Stimulated activated CD8-positive, alpha-beta memory T cell treated with anti-CD3 and anti-CD28 coated beads, Interleukin-12 subunit alpha, Interleukin-12 subunit beta, amount 100 ng/mL, for 4 hours (primary cell): Measurements from ENCODE around the gene BMI1.

Source experiments
- DNase-seq: peaks from one replicate; pipeline ENCODE4 v3.0.0-alpha.2; 2020; ENCODE audit warnings: low read depth

The BMI1 gene

DNA sequence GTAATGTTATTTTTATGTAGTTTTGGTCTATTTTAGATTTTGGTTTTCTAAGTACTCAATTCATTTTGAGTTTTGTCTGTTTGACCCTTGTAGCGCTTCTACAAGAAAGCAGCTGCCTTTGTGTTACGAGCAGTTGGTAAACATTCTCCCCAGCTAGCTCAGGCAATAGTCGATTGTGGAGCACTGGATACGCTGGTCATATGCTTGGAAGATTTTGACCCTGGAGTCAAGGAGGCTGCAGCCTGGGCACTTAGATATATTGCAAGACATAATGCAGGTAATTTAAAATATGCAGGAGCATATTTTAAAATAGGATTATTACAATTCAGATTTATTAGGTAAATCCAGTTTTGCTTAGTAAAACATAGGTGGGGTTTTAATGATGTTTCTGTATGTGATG is 47.5 kb downstream of the BMI1 start:
- DNase-seq = no peak

DNA sequence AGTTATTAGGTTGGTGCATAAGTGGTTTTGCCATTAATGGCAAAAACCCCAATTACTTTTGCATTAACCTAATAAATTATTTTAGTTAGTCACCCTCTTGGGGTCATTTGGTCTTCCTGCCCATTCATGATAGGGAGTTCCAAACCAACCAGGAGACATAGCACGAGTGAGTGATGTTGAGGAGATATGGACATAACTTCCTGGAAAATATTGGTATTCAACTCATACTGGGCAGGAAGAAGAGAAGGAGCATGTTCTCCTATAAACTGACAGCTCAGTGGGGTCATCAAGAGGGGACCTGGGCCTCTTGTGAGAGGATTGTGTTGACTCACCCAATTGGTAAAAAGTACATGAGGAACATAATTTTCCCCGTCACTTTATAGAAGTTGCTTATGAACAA is 48.1 kb downstream of the BMI1 start:
- no peak for DNase-seq

DNA sequence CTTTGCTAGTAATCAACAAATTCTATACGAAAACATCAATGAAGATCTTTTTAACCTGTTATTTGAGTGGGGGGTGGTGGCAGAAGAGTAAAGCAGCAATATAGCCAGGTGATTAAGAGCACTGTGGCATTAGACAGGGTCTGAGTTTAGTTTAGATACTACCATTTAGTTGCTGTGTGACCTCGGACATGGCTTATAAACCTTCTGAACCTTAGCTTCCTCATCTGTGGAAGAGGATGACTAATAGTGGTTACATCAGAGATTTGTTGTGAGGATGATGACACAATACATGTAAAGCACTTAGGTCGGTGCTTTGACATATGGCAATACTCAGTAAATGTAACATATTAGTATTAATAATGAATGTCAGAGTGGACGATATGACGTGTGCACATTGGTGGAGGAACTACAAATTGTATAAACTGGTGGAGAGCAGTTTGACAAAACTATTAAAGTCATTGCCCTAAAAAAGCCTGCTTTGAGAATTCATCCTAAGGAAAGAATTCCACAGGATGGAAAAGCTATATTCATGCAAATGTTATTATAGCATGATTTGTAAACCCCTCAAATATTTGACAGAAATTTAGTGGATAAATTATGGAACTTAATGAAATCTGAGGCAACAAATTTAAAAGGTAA is 48.7 kb downstream of the BMI1 start:
- DNase-seq = no peak

DNA sequence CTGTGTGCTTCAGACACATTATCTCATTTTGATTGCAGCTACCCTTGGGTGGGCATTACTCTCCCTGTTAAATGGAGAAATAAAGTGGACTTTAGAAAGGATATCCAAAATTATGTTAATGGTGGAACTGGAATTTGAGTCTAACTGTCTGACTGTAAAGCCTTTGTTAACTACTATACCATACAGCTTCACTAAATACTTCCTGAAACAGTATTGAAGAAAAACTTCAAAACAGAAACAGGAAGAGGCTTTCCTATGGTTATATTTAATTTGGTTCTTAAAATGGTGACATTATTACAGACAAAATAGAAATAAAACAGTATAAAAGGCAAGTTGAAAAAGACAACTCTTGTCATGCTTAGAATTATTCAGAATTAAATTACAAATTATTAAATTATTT is 49.4 kb downstream of the BMI1 start:
- no peak for DNase-seq

DNA sequence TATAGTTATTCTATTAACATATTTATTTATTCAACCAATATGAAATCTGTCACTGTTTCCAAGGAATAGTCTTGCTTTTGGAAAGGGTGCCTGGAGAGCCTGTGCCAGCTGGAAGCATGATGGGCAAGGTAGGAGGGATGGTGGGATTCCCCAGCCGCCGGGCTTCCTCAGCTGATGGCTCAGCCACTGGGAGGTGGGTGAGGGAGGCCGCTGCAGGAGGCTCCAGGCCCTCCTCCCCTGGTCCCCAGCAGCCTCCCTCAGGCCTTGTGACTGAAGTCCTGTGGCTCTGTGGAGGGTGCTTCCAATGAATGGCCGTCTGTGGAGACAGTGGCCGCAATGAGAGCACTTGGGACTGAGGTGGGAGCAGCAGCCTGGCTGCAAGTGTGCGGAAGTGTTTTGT is 51.4 kb downstream of the BMI1 start:
- no peak for DNase-seq

DNA sequence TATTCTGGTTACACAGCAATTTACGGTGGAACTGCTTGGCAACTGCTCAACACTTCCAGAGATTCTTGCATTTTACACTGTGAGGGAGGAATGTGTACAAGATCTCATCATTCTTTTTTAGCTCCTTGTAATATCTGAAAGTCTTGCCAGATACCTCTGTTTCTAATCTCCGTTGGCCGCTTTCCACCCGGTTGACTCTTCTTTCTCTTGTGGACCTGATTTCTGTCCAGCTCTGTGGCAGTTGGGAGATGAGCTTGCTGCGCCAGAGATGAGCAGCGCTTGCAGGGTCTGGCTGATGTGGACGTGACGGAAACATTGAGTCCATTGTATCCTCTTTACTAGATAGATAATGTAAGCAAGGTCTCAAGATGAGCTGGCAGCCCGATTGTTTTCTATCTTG is 52.0 kb downstream of the BMI1 start:
- no peak for DNase-seq

DNA sequence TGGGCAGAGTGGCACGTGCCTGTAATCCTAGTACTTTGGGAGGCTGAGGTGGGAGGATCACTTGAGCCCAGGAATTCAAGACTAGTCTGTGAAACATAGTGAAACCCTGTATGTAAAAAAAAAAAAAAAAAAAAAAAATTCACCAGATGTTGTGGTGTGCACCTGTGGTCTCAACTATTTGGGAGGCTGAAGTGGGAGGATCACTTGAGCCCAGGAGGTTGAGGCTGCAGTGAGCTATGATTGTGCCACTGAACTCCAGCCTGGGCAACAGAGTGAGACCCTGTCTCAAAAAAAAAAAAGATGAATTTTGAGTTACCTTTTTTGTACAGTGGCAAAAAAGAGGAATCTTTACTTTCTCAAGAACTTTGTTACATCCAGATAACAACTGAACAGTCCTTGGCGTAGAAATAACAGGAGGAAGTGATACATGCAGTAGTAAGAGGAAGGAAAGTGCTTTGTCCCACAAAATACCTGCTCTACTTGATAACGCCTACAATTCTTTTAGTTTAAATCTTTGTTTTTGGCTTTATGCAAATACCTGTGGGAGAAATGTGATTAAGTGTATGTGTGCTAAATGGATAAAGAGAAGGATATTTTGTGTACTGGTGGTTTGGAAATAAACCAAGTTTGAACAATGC is 53.7 kb downstream of the BMI1 start:
- DNase-seq = no peak

DNA sequence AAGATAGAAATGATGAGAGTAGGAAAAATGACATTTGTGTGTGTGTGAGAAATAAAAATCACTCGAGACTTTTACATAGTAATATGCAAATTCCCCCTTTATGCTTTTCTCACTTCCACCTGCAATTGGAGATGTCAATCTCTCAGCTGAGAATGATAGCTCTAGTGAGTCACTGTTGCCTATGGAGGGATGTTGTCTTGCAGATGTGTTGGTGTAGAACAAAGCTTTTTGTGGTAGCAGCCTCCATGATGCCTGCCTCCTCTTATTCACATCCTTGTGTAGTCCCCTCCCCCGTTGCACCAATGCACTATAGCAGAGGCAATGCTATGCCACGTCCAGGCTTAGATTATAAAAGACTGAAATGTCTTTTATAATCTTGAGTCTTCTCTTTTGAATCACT is 58.2 kb downstream of the BMI1 start:
- no peak for DNase-seq
